Superior temporal gyrus (tissue), 1 donor: ENCODE measurements around the gene MSL1.

ENCODE experiments used
- DNase-seq: peaks from one replicate; pipeline ENCODE4 v3.0.0-alpha.2; 2016; ENCODE audit errors: extremely low spot score

Gene MSL1

DNA sequence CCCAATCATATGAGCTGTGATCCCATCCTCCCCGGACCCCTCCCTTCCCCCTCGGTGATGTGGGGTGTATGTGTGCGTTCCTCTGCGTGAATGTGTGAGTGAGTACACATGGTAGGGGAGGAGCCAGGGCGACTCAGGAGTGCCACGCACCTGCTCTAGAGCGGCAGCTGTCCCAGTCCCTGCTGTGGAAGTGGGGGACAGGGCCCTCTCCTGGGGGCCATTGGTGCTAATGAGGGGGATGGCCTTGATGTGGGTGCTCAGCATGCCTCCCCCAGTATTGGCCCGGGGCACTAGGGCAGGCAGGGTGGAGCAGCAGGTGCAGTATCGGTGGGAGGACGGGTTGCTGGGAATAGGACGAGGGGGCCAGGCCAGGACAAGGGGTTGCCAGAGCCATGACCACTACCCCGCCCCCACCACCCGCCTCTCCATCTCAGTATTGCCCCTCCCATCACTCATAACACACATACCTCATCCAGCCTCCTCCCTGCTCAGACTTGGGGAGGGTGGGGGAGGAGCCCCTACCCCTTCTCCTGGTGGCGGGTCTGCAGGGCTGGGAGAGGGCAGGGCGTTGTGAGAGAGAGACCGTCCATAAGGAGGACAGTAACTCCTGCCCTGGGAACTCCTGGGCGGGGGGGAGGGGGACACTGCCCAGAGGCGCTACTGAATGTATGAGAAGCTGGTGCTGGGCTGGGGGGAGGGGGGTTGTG lies 29.9 kb upstream of the MSL1 start:
- no peak for DNase-seq

DNA sequence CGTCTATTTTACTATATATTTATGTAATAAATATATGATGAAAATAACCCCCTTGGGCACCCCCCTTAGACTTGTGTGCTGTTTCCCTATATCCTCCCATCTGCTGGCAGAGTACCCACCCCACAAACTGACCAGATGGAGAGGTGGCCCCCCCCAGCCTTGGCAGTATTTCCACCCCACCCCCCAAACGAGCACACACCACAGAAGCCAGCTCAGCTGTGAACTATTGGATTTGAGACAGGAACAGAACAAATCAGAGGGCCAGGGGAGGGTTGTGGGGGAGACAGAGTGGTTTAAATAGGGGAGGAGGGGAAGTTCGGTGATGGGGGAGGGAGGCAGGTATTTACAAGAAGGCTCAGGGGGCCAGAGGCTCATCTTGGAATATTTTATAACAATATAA lies 29.2 kb upstream of the MSL1 start:
- DNase-seq = peak; percentile 63

DNA sequence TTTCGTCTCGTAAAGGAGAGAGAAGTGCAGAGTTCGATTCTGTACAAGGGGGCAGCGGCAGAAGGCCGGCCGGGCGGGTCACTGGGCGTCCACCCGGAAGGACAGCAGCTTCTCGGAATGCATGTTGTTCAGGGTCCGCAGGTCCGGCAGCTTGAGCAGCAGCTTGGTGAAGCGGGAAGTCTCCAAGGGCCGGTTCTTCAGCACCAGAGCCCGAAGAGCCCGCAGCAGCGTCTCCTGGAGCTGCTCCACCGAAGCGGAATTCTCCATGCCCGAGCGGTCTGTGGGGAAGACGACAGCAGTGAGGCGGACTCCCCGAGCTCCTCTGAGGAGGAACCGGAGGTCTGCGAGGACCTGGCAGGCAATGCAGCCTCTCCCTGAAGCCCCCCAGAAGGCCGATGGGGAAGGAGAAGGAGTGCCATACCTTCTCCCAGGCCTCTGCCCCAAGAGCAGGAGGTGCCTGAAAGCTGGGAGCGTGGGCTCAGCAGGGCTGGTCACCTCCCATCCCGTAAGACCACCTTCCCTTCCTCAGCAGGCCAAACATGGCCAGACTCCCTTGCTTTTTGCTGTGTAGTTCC lies 28.7 kb upstream of the MSL1 start:
- no peak for DNase-seq

DNA sequence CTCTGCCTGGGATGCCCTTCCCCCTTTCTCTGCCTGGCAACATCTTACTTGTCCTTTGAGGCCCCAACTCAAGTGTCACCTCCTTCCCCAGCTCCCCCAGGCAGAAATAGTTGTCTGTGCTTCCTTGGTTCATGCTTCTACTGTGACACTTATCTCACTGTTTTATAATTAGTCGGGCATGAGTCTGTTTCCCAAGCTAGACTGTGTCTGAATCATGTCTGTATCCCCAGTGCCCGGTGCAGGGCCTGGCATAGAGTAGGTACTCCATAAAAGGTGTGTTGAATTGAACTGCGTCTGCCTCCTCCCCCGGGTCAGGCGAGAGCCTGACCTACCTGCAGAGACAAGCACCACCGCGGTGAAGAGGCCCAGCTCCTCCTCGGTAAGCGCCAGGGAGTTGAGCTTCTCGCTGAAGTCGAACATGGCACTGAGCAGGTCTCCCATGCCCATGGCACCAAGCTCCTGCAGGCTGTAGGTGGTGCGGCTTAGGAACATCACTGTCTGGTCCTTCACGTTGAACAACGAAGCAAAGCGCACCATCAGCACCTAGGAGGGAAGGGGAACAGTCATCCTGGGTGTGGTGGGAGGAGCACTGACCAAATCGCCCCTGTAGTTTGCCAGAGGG lies 28.1 kb upstream of the MSL1 start:
- DNase-seq = peak; percentile 32

DNA sequence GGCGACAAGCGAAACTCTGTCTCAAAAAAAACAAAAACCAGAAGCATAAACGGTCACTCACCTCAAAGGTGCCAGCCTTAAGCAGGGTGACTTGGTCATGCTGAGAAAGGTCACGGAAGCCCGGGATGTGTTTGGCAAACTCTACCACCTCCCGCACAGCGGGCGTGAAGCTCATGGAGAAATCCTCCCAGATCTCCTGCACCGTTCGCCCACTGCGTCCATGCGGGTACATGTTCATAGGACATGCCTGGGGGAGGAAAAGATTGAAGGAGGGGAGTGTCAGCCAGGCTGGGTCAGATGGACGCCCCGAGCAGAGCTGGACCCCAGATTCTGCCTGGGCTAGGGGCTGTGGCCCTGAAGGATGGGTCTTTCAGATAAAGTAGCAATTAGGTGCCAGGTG lies 26.9 kb upstream of the MSL1 start:
- DNase-seq = no peak

DNA sequence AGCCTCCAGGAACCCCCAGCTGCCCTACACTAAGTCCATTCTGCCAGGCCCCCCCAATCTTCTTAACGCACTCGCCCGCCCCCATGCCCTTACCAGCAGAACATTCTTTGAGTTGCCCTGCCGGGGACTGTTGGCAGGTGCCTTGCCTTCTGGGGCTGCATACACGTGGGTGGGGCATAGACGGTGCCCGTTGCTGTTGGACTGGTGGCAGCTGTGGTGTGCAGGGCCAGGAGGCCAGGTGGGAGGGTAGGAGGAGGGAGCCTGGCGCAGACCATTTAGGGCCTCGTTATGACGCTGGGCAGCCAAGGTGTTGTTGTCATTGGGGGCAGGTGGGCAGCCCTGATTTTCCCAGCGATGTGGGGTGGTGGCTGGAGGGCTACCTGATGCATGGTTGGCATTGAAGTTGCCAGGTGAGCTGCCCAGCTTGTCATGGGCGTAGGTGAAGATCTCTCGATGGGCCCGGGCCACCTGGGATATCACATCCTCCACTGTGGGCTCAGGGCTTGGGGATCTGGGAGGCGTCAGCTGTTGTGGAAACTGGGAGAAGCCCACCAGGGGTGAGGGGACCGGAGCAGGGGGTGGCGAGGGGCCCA lies 26.3 kb upstream of the MSL1 start:
- DNase-seq = no peak

DNA sequence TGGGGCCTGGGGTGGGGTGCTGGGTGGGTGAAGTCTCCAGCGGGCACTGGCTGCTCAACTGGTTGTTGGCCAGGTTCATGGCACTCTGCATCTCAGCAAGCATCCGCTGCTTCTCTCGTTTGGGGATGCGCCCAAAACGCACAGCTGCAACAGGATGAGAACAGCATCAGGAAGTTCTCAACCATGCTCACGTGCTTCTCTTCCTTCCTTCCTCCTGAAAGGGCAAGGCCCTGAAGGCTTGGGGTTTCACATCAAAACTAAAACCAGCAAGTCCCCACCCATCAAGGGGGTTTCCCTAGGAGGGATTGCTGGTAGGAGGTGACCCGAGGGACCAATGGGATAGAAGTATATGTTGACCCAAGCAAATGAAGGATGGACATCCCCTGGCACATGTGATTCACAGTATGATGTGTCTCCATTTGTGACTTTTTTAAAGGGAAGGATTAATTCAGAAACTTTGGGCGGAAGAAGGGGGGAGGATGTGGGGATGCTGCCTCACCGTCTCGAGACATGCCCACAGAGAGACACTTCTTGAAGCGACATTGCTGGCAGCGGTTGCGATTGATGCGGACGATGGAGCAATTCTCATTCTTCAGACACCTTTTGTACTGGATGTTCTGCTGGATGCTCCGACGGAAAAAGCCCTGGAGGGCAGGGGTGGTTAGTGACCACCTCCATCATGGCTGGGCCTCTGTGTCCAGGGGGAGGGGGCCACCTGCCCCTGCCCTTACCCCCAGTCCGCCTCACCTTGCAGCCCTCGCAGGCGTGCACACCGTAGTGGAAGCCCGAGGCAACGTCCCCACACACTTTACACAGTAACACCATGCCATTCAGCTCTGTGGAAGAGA lies 25.6 kb upstream of the MSL1 start:
- DNase-seq = no peak

DNA sequence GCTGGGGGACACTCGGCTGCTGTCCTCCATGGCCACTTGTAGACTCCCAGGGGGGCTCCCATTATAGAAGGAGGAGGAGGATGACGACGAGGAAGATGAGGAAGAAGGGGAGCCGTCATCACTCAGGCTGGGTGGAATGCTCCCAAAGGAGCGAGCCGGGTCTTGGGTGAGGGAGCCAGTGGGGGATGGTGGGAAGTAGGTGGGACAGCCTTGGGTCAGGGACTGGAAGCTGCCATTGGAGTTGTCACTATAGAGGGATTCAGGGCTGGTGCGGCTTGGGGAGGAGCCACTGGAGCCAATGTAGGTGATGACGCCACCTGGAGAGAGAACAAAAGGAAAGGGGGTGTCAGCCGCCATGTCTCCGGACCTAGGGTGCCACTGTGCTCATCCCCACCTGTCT lies 24.7 kb upstream of the MSL1 start:
- no peak for DNase-seq

DNA sequence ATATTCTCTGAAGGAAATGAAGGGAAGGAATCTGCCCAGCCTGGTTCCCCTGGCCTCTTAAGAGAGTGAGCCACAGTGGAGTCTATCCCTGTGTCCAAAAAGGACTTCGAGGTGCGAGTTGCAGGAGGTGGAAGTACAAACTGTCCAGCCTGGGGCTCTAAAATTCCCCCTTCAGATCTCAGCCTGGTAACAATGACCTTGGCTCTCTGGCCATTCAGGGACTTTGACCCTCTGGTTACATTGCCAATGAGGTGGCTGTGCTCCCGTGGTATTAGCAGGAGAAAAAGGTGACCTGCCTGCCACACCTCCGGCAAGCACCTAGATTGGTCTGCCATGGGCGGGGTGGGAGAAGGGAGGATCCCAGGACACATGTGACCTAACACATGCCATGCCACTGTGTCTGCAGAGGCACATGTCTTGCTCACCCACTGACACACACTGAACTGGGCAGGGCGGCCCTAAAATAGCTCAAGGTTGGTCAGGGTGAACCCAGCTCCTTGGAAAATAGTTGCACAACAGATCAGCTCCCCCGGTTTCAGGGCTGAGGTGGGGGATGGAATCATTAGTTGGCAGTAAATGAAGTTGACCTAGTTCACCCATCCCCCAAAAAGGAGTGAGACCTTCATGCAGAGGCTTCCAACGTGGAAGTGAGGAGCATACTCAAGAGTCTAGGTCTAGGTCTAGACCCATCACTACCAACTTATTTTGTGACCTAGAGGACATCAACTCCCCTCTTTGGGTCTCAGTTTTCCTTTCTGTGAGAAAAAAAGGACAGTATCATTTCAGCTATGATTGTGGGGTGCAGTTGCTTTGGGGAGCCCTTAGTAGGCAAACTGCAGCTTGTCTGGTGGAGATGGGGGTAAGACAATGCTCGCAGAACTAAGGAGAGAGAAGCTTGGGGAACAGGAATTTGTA lies 23.6 kb upstream of the MSL1 start:
- DNase-seq = peak; percentile 11

DNA sequence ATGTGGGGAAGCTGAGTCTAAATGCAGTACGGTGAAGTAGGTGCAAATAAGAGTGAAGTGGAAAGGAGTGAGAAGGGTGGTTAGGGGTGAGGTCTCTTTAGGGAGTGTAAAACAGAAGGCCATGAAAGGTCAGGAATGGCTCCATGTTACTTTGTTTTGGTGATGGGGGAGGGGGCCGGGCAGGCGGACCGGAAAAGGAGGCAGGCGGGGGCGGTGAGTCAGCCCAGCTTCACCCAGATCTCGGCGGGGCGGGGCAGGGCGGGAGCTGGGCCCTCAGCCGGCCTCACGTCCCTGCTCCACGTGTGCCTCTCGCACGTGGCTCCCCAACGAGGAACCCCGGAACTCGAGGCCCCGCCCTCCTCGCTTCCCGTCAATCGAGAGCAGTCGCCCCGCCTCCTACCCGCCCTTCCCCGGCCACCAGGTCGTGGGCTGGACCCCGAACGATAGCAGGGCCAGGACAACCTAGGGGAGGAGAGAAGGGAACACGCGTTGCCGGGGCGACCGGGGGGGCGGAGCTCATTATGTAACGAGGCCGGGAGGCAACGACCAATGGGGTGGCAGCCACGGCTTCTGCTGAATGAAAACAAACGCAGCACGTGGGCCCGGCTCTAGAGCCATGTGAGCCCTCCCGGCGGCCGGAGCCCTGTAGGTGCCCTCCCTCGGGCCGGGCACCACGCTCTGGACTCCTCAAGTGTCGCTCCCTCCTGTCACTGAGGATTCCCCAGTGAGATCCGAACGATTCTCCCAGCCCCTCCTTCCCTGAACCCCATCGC lies 22.7 kb upstream of the MSL1 start:
- DNase-seq = peak; percentile 95

DNA sequence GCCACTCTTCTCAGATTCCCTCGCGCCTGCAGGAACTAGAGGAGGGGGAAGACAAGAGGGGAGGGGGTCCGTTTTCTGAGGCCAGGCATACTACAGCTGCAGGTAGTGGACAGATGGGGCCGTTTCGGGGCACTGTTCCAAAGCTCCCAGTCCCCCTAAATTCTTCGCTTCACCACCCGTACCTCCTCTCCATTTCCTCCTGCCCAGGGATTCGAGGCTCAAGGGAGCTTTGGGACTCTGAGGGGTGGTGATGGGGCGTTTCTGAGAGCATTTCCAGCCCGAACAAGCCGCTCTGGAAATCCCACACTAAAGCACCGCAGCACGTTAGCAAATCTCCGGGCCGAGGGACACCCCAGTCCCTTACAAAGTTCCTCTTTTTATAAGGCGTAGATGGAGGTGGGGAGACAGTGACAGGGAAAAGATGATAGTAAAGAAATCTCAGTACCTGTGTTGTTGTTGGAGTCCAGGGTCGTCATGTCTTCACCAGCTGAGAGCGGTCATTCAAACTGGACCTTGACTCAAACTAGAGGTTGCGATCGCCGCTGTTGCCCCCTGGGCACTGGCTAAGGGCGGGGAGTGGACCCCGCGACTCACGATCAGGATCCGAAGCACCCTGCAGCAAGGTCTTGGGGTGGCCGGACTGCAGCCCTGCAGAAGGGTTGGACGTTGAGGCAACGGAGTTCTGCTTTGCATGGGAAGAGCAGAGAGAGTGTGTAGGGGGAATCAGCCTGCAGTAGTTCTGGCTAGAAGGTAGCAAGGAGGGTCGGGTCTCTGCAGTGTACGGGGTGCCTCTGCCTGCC lies 22.0 kb upstream of the MSL1 start:
- DNase-seq = no peak

DNA sequence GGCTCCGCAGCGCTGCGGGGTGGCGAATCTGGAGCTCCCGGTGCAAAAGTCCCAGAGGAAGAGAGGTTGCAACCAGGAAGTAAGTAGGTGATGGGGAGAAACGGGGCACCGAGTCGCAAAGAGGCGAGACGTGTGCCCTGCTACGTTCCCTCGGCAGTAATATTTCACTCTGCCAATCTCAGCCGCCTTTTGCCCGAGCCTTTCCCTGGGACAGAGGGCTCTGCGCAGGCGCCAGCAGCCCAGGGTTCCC lies 21.4 kb upstream of the MSL1 start, which contains the start of gene NR1D1:
Gene NR1D1, minus strand, starts transcription at position 171 of the 250 bp plus-strand sequence. CDS start 495 bp downstream, outside the sequence.
- no peak for DNase-seq

DNA sequence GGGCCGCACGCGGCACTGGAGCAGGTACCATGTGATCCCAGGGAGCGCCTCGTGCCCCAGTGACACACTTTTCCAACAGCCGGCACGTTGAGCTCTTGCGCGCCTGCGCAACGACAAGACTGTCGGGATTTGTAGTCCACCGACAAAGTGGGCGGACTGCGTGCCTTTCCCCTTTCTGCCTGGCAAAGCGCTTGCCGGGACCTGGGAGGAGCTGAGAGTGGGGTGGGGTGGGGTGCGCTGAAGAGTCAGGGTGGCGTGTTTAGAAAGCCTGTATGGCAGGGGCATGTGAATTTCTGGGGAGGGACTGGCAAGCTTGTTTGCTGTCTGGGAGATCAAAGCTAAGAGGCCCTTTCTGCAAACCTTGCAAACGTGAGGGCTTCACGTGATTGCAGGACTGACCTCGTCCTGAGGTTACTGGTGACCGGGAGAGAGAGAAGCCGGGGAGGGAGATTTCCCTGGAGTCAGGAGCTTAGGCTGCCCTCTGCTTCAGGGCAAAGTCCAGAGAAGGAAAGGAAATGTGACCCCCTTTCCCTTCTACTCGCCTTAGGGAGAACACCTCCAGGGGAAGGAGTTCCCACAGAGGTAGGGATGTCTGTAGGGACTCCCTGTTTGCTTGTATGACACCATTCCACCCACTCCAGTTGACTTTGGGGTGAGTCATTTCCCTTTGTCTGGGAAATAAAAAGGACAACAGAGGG lies 21.0 kb upstream of the MSL1 start:
- DNase-seq = peak; percentile 98

DNA sequence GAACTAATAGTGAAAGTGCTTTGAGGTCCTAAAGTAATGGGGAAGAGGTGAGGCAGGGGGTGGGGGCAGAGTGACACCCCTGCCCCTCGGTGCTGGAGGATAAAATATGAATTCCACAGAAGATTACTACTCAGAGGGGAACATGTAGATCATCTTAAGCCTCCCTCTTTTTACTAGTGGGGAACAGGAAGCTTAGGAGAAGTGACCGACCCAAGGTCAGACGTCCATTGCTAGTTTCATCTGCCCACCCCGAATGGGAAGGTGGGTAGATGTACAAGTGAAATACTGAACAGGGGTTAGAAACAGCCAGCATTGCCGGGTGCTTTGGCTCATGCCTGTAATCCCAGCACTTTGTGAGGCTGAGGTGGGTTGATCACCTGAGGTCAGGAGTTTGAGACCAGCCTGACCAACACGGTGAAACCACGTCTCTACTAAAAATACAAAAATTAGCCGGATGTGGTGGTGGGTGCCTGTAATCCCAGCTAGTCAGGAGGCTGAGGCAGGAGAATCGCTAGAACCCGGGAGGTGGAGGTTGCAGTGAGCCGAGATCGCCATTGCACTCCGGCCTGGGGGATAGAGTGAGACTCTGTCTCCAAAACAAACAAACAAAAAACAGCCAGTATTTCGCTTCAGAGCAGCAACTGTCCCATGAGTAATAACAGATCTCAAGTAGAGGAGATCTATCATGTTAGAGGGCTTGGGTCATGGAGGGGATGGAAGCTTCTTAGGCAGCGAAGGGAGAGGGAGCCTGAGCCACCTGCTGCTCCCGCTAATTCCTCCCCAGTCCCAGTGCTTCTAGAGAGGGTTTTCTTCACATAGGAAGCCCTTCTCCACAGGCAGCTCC lies 20.2 kb upstream of the MSL1 start:
- DNase-seq = no peak

DNA sequence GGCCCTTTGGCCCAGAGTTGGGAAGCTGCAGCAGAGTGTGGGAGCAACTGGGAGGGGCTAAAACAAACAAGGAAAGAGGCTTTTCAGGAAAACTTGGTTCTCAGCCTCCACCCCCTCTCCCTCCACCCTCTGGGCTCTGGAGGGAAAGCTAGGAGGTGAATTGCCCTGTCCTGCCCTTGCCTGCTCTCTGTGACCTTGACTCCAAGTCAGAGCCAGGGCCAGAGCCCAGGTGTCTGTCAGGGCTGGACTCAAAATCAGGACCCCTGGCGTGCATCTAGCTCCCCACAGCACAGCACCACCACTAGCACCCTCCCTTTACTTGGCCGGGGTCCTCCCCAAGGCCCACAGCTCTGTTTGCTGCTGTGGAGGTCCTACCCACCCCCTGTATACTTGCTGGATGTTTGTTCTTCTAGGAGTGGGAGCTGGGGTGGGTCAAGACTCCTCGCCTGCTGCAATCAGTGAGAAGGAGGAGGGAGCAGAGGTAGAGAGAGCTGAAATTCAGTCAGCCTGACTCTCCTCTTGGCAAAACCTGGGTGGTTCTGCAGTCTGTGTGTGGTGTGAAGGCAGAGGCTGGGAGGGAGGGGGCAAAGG lies 18.6 kb upstream of the MSL1 start:
- DNase-seq = no peak

DNA sequence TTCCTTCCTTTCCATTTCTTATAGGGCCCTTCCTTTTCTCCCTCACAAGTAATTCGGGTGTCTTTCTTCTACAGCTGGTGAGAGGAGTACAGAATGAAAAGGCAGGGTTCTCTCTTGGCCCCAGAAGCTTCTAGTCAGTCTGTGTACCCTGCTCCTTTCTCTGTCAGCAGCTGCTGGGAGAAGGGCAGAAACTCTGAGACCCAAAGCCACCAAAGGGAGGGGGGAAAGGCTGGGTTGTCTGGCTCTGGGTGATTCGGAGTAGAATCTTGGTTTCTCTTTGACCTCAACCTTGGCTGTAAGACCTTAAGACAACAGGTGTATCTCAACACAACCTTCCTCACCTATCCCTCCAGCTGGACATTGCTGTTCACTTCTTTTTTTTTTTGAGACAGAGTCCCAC lies 18.1 kb upstream of the MSL1 start:
- no peak for DNase-seq

DNA sequence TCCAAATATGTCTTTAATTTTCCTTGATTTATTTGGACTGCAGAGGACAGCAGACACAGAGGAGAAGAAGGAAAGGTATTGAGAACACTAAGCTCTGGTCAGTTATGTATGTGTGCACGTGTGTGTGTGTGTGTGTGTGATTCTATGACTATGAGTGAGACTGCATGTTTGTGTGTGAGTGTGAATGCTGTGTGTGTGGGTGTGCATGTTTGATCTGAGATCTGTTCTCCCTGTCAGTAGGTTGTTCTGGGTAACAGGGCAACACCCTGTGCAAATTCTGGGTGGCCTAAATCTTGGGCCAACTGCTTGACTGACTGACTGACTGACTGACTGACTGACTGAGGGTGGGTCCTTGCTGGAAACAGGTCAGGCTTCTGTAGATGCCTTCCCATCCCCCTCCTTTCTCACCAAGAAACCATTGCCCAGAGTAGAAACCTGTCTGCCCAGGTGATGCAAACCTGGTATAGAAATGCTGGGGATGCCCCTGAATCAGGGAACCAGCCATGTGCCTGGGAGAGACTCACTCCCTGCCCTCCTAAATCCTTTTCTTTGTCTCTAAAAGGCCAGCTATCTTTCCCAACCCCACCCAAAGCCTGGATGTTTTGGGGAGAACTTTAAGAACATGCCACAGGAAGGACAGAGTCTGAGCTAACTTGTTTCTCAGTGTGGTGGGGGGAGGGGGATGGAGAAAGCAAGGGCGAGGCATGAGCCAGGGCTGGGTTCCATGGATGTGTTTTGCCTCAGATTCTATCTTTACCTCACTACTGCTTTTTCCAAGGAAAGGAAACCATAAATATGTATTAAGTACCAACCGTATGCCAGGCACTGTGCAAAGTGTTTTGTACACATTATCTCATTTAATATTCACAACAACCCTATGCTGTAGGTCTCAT lies 16.9 kb upstream of the MSL1 start:
- no peak for DNase-seq
